ENCODE data around the gene NUDT4B.
A peak's percentile ranks its signal among the peaks of the same experiment; 100 is the strongest.
"Not testable (repeated sequence)": the region's sequence is repeated elsewhere in the genome, so short reads cannot be mapped to it uniquely, and the experiment has no call there.

Gene NUDT4B

DNA sequence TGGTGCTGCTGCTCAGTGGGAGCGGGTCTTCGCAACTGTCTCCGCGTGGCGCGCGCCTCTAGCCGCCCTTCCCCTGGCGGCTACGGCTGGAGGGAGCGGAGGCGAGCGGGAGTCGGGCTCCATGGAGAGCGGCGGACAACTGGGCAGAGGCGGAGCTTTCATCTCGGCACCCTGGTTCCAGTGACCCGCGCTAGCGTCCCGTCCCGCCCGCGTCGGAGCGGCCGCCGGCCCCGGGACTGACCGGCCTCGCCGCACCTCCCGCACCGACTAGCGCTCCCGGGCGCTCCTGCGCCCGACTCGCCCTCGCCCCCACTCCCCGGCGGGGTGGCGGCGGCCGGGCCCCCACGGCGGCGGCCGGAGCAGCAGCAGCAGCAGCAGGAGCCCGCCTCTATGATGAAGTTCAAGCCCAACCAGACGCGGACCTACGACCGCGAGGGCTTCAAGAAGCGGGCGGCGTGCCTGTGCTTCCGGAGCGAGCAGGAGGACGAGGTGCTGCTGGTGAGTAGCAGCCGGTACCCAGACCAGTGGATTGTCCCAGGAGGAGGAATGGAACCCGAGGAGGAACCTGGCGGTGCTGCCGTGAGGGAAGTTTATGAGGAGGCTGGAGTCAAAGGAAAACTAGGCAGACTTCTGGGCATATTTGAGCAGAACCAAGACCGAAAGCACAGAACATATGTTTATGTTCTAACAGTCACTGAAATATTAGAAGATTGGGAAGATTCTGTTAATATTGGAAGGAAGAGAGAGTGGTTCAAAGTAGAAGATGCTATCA, at the start of gene NUDT4B:
TSS of gene NUDT4B (plus strand) at position 212 of the 772 bp plus-strand sequence. CDS start at position 391, 179 bp downstream.
- H3K4me1 Mint-ChIP-seq; H3K9me3 Mint-ChIP-seq; H3K36me3 Mint-ChIP-seq (ENCODE audit: insufficient read depth); H3K27me3 Mint-ChIP-seq; H3K4me3 Mint-ChIP-seq; H3K27ac Mint-ChIP-seq (ENCODE audit: low read depth); DNase-seq (ENCODE audit: low spot score in 2 of 2): not testable (repeated sequence)
- ATAC-seq (replicated peaks; ENCODE audit: extremely low read depth, poor library complexity, severe bottlenecking), result peak; percentile 79

DNA sequence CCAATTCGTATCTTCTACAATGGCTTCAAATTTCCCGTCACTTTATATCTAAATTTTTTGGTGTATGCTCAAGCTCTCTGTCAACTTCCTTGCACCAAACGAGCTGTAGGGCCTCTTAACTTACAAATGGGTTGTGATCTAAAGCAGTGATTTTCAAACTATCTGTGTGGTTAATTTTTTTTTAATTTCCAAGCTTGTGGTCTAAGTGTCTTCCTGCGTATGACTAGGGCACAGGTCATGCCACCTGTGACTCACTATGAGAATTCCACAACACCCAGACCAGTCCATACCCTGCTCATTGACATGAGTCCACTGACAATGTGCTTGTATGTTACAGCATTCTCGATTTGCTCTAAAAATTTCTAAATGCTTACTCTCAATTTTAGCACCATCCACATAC, 49.2 kb upstream of the NUDT4B start:
- not testable (repeated sequence) for H3K27me3 Mint-ChIP-seq; H3K36me3 Mint-ChIP-seq (ENCODE audit: insufficient read depth); H3K9me3 Mint-ChIP-seq; H3K4me3 Mint-ChIP-seq; H3K4me1 Mint-ChIP-seq; H3K27ac Mint-ChIP-seq (ENCODE audit: low read depth); DNase-seq (ENCODE audit: low spot score in 2 of 2)
- ATAC-seq (replicated peaks; ENCODE audit: extremely low read depth, poor library complexity, severe bottlenecking), result peak; percentile 65

DNA sequence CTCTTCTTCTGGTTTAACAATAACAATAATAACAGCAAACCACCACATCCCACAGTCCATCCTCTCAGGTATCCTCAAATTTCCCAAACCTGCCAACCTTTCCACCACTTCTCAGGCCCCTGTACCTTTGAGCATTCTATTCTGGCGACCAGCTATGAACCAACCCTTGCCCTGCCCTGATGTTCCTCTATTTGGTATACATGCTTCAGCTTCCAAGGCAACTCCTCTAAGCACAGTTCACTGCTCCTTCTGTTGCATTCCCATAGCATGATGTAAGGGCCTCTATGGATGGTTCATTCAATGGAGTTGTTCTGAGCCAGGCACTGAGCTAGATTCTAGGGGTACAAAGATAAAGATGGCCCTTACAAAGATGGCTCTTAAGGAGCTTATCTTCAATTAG, 46.3 kb upstream of the NUDT4B start:
- DNase-seq (ENCODE audit: low spot score in 2 of 2); ATAC-seq (replicated peaks; ENCODE audit: extremely low read depth, poor library complexity, severe bottlenecking); H3K36me3 Mint-ChIP-seq (ENCODE audit: insufficient read depth); H3K9me3 Mint-ChIP-seq; H3K4me1 Mint-ChIP-seq; H3K27ac Mint-ChIP-seq (ENCODE audit: low read depth); H3K27me3 Mint-ChIP-seq; H3K4me3 Mint-ChIP-seq: not testable (repeated sequence)

DNA sequence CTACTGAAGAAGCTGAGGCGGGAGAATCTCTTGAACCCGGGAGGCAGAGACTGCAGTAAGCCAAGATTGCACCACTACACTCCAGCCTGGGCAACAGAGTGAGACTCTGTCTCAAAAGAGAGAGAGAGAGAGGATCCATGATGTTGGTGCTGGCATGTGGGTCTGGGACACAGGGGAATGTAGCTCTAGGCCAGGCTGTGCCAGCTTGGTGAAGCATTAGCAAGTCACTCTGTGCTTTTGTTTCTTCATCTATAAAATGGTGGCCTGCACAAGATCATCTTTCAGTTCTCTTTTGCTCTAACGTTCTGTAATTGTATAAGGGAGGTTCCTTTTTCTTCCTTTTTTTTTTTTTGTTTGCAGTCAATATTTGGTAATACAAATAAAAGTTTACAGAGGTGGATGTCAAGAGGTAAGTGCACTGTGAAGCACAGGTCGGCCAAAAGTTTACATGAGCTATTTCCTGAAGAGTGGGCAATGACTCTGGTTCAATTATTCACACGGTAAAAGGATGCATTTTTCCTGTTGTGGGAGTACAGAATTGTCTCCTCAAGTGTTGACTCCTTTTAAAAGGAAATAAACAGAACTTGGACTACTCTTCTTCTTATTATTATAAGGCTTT, 44.5 kb upstream of the NUDT4B start:
- not testable (repeated sequence) for H3K27me3 Mint-ChIP-seq; H3K4me3 Mint-ChIP-seq; H3K9me3 Mint-ChIP-seq; H3K4me1 Mint-ChIP-seq; H3K36me3 Mint-ChIP-seq (ENCODE audit: insufficient read depth); H3K27ac Mint-ChIP-seq (ENCODE audit: low read depth); DNase-seq (ENCODE audit: low spot score in 2 of 2); ATAC-seq (replicated peaks; ENCODE audit: extremely low read depth, poor library complexity, severe bottlenecking)

DNA sequence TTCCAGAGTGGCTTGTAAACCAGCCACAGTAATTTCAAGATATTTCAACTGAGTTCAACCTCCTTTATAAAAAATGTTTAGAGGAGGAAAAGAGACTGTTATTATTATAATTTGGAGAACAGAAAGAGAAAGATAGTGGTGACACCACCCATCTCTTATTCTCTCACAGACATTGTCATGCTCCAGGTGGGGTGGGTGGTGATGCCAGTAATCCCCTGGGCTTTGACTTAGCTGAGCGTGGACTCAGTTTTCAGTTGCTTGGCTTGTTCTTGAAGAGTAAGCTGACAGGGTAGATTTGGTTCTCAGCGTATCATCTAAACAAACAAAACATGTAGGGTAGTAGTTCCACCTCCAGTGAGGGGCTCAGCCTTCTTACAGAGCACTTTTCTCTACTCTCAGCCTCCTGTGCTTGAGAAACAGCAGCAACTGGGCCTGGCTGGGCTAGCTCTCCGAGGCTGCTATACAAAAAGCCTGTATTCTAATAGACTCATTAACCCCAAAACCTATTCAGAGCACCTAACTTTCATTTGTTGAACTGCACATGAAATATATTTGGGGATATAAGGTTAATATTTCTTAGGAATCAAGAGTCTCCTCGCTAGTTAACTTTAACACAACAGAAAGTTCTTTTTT, 43.1 kb upstream of the NUDT4B start:
- not testable (repeated sequence) for H3K4me3 Mint-ChIP-seq; ATAC-seq (replicated peaks; ENCODE audit: extremely low read depth, poor library complexity, severe bottlenecking); H3K27ac Mint-ChIP-seq (ENCODE audit: low read depth); DNase-seq (ENCODE audit: low spot score in 2 of 2); H3K9me3 Mint-ChIP-seq; H3K36me3 Mint-ChIP-seq (ENCODE audit: insufficient read depth); H3K27me3 Mint-ChIP-seq; H3K4me1 Mint-ChIP-seq

DNA sequence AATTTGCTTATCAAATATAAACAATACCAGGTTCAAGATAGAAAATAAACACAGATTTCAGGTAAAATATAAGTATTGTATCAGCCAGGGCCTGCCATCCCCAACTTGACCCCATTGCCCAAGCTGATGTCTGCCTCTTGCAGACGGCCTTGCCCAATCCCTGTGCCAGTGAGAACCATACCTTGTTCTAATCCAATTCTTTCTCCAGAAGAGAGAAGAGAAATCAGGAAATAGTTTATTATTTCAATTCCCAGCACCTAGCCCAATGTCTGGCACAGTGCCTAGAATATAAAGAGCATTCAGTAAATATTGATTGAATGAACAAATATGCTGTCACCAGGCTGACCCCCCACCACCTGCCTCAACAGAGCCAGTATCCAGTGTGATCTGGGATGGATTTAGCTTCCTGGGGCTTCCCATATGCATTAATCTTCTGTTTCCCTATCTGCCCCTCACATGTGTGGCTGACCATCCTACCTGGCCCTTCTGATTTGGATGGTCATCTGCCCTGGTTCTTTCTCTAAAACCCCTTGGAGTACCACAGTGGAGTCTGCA, 39.7 kb upstream of the NUDT4B start:
- H3K4me1 Mint-ChIP-seq; DNase-seq (ENCODE audit: low spot score in 2 of 2): not testable (repeated sequence)

DNA sequence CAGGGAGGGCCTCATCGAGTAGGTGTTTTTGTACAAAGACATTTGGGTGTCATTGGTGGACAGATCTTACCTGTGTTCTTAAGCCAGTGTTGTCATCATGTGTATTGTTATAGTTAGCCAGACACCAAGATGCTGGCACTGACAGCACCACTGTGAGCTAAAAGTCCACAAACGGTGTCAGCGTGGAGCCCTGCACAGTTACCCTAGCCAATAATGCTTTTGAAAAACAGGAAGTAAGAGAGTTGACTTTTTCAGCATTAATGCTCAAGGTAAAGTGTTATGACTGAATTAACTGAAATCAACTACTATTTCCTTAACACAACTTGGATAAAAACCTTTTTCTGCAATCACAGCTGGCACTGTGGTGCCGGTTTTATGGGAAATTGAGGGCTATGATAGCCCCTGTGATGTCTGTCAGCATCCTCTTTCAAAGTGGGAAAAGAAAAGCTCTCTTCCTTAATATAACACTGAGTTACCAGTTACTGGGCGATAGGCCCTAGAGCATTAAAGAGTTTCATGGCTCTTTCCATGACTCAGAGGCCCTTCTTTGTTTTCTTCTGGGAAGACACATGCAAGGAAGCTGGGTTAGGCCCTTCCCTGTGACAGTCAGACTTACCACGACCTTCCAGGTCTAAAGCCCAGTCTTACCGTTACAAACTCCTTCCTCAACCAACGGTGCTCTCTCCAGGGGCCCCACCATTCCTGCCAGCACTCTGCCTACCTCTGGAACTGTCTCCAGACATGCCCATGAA, 37.6 kb upstream of the NUDT4B start:
- DNase-seq (ENCODE audit: low spot score in 2 of 2); H3K36me3 Mint-ChIP-seq (ENCODE audit: insufficient read depth); H3K4me3 Mint-ChIP-seq; ATAC-seq (replicated peaks; ENCODE audit: extremely low read depth, poor library complexity, severe bottlenecking); H3K4me1 Mint-ChIP-seq; H3K27ac Mint-ChIP-seq (ENCODE audit: low read depth); H3K27me3 Mint-ChIP-seq; H3K9me3 Mint-ChIP-seq: not testable (repeated sequence)

More for the DNA sequence above, 39.7 kb upstream of the NUDT4B start:
- ATAC-seq (replicated peaks; ENCODE audit: extremely low read depth, poor library complexity, severe bottlenecking); H3K27ac Mint-ChIP-seq (ENCODE audit: low read depth); H3K4me3 Mint-ChIP-seq; H3K27me3 Mint-ChIP-seq; H3K36me3 Mint-ChIP-seq (ENCODE audit: insufficient read depth); H3K9me3 Mint-ChIP-seq: not testable (repeated sequence)

DNA sequence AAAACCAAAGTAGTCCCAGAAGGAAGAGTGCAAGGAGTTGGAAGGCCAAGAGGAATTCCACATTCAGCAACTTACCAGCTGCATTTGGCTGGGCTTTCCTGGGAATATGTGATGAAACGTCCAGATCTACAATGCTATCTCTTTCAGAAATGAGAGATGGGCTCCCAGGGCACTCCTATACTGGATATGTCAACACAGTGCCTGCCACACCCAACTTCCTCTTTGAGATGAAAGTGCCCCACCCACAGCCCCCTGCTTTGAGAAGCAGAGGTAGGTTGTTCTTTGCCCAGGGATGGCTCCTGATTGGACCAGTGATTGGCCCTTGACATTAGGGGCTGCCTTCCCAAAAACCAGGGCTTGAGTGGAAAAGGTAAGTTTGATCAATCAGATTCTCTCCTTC, 36.2 kb upstream of the NUDT4B start:
- DNase-seq (ENCODE audit: low spot score in 2 of 2); H3K36me3 Mint-ChIP-seq (ENCODE audit: insufficient read depth); H3K4me3 Mint-ChIP-seq; H3K27me3 Mint-ChIP-seq; ATAC-seq (replicated peaks; ENCODE audit: extremely low read depth, poor library complexity, severe bottlenecking); H3K9me3 Mint-ChIP-seq; H3K27ac Mint-ChIP-seq (ENCODE audit: low read depth); H3K4me1 Mint-ChIP-seq: not testable (repeated sequence)

DNA sequence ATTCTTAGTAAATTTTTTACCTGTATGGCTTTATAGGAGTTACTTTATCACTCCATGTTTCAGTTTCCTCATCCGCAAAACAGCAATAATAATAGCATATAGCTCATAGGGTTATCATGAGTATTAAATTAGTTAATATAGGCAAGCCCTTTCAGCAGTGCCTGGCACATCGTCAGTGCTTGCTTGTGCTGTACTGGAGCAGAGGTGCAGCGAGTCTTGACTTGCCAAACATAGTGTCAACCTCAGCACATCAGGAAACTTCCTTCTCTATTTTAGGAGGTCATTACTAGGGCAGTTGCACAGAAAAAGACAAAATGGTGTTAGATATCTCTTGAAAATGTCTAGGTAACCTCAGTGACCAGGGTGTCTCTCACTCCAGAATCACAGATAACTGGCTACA, 33.1 kb upstream of the NUDT4B start:
- H3K4me1 Mint-ChIP-seq; H3K27me3 Mint-ChIP-seq; DNase-seq (ENCODE audit: low spot score in 2 of 2); H3K36me3 Mint-ChIP-seq (ENCODE audit: insufficient read depth); H3K4me3 Mint-ChIP-seq; H3K9me3 Mint-ChIP-seq; ATAC-seq (replicated peaks; ENCODE audit: extremely low read depth, poor library complexity, severe bottlenecking); H3K27ac Mint-ChIP-seq (ENCODE audit: low read depth): not testable (repeated sequence)

DNA sequence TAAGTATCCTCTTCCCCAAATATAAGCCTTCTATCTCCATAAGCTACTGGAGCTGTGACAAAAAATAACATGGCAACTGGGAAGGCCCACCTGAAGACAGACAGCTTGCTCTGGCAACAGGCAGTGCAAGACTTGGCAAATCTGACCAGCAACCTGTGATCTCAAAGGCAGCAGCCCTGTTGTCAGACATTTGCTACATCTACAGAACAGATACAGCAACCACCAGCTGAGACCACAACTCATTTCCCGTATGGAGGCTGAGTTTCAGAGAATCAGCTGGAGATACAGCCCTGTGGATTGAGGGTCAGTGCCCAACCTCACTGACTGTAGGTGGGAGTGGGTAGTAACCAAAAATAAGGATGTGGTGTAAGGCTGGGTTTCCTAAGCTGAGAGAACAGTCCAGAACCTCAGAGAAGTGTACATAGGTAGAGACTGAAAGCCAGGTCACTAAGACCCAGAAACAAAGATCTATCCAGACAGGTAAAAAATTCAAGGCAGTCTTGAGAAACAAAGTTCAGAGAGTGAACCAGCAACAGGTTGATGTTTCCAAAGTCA, 31.5 kb upstream of the NUDT4B start:
- H3K4me3 Mint-ChIP-seq; H3K27ac Mint-ChIP-seq (ENCODE audit: low read depth); DNase-seq (ENCODE audit: low spot score in 2 of 2); ATAC-seq (replicated peaks; ENCODE audit: extremely low read depth, poor library complexity, severe bottlenecking); H3K36me3 Mint-ChIP-seq (ENCODE audit: insufficient read depth); H3K27me3 Mint-ChIP-seq; H3K9me3 Mint-ChIP-seq; H3K4me1 Mint-ChIP-seq: not testable (repeated sequence)

DNA sequence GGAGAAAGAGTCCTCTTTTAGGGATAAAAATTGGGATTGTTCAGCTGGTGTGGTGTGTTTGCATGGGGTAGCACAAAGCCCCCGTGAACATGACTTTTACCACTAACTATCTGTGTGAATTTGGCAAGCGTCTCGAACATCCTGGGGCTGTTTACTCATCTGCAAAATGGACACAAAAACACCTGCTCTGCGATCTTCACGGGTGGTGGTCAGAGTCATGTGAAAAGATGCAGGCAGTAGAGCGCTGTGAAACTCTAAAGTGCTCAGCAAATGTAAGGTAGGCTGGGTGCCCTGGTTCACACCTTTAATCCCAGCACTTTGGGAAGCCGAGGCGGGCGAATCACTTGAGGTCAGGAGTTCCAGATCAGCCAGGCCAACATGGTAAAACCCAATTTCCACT, 27.7 kb upstream of the NUDT4B start:
- H3K4me1 Mint-ChIP-seq; H3K9me3 Mint-ChIP-seq; H3K27me3 Mint-ChIP-seq; H3K4me3 Mint-ChIP-seq; H3K27ac Mint-ChIP-seq (ENCODE audit: low read depth); H3K36me3 Mint-ChIP-seq (ENCODE audit: insufficient read depth); ATAC-seq (replicated peaks; ENCODE audit: extremely low read depth, poor library complexity, severe bottlenecking); DNase-seq (ENCODE audit: low spot score in 2 of 2): not testable (repeated sequence)

DNA sequence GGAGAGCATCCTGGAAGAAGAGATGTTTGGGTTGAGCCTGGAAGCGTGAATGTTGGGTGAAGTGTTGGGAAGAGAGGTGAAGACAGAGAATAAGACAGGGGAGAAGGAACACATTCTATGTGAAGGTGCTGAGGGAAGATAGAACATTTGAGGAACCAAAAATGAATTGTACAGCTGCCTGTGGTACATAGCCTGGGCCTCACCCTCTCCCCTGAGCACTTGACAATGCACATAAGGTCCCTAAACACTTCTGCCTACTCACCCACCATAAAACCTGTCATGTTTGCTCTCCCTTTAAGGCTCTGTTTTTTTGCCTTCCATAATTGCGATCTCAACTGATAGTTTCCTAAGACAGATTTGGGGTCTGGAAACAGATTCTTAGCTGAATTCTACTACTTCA, 25.8 kb upstream of the NUDT4B start:
- H3K9me3 Mint-ChIP-seq; H3K27me3 Mint-ChIP-seq; H3K4me1 Mint-ChIP-seq; DNase-seq (ENCODE audit: low spot score in 2 of 2); H3K36me3 Mint-ChIP-seq (ENCODE audit: insufficient read depth); H3K27ac Mint-ChIP-seq (ENCODE audit: low read depth); H3K4me3 Mint-ChIP-seq: not testable (repeated sequence)
- peak; percentile 52 for ATAC-seq (replicated peaks; ENCODE audit: extremely low read depth, poor library complexity, severe bottlenecking)
